ENCODE results near the gene SUPT3H. TPM values are rescaled to one million over a fixed set of nuclear protein-coding genes. Genes with fewer than 3 reads are reported as not detected.

SUPT3H gene
- total RNA-seq, 1 donor from 2014 or later, result 2.6 TPM

DNA sequence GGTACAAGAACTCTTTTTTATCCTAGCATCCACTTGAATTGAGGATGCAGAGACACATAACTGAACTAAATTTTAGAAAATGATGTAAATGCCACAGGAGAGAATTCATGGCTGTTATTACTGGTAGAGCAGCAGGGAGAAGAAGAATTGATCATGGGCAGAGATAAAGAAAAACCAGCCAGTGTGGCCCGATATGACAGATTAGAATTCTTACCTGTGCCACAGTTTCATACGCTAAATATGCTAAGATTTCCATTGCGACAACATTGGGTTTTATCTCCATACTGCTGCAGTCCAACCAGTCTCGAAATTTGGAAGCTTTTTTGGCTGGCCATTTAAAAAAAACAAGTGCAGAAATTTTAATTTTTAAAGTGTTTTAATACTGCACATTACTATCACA lies 423.5 kb downstream of the SUPT3H start:
- Histone ChIP-seq H3K36me3 (peaks cover 34% of the 10 kb centered on the region), H3K9me3 (replicated peaks) (peaks cover 22% of the 10 kb centered on the region), H3K27ac (replicated peaks) (no peak overlapping the region), H3K27me3 (ENCODE audit: low read depth) (no peaks in the 10 kb centered on the region), H3K4me1 (no peaks in the 10 kb centered on the region), H3K4me3 (no peak overlapping the region)
- intact Hi-C loops (cut with micrococcal nuclease), result no loop called here
- DNase-seq, result no peak
- TF ChIP-seq CTCF (IDR thresholded peaks at IDR 0.05; ENCODE audit: borderline replicate concordance), result no peak

- no peaks in the 10 kb centered on the region for H3K4me1 ChIP-seq
- no peak overlapping the region for H3K27ac ChIP-seq (replicated peaks)
- H3K27me3 ChIP-seq (ENCODE audit: low read depth), result no peaks in the 10 kb centered on the region
- no peak overlapping the region for H3K4me3 ChIP-seq
- no peak for TF ChIP-seq CTCF (IDR thresholded peaks at IDR 0.05; ENCODE audit: borderline replicate concordance)
- intact Hi-C loops (cut with micrococcal nuclease), result no loop called here
- H3K36me3 ChIP-seq, result peaks cover 35% of the 10 kb centered on the region
- peaks cover 44% of the 10 kb centered on the region for H3K9me3 ChIP-seq (replicated peaks)
- no peak for DNase-seq
Observed at GRCh38 chr6:44951253-44951747, 426.4 kb downstream of the SUPT3H start.

DNA sequence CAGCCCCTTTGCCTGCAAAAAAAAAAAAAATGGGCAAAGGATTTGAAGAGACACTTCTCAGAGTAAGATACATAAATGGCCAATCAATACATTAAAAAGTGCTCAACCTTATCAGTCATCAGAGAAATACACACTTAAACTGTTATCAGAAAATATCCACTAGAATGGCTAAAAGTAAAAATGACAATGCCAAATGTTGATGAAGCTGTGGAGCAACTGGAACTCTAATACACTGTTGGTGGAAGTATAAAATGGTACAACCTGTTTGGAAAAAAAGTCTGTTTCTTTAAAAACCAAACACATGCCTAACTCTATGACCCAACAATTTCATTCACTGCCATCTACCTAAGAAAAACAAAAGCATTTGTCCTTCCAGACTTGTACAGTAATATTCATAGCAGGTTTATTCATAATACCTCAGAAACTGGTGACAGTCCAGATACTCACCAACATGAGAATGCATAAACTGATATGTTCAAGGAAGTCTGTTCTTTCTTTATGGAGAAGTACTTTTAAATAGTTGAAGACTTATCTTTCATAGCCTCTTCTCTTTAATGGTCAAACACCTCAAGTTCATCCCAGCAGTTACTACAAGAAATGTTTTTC lies 428.0 kb downstream of the SUPT3H start:
- intact Hi-C loops (cut with micrococcal nuclease), result no loop called here
- TF ChIP-seq CTCF (IDR thresholded peaks at IDR 0.05; ENCODE audit: borderline replicate concordance), result no peak
- no peaks in the 10 kb centered on the region for H3K27me3 ChIP-seq (ENCODE audit: low read depth)
- H3K9me3 ChIP-seq (replicated peaks), result peaks cover 57% of the 10 kb centered on the region
- peaks cover 39% of the 10 kb centered on the region for H3K36me3 ChIP-seq
- no peaks in the 10 kb centered on the region for H3K4me1 ChIP-seq
- DNase-seq, result no peak
- no peak overlapping the region for H3K4me3 ChIP-seq
- H3K27ac ChIP-seq (replicated peaks), result no peak overlapping the region

DNA sequence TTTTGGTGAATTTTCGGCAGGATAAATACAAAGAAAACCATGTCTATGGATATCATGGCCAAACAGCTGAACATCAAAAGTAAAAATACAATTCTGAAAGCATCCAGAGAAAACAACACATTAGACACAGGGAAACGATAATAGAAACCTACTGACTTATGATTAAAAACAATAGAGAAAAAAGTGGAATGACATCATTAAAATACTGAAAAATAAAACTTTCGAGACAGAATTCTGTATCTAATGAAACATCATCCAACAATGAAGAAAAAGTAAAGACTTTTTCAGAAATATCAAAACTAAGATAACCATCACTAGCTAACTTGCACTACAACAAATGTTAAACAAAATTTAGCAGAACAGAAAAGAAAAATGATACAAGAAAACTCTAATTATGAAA lies 434.2 kb downstream of the SUPT3H start:
- Histone ChIP-seq H3K4me3 (no peak overlapping the region), H3K27me3 (ENCODE audit: low read depth) (no peaks in the 10 kb centered on the region), H3K4me1 (no peaks in the 10 kb centered on the region), H3K9me3 (replicated peaks) (peaks cover 29% of the 10 kb centered on the region), H3K27ac (replicated peaks) (no peak overlapping the region), H3K36me3 (peaks cover 4% of the 10 kb centered on the region)
- intact Hi-C loops (cut with micrococcal nuclease), result no loop called here
- DNase-seq, result no peak
- no peak for TF ChIP-seq CTCF (IDR thresholded peaks at IDR 0.05; ENCODE audit: borderline replicate concordance)

GRCh38 chr6:44942798-44943197 lies 434.9 kb downstream of the SUPT3H start:
- no peak for TF ChIP-seq CTCF (IDR thresholded peaks at IDR 0.05; ENCODE audit: borderline replicate concordance)
- Histone ChIP-seq H3K27me3 (ENCODE audit: low read depth) (no peaks in the 10 kb centered on the region), H3K27ac (replicated peaks) (no peak overlapping the region), H3K9me3 (replicated peaks) (peaks cover 28% of the 10 kb centered on the region), H3K4me1 (no peaks in the 10 kb centered on the region), H3K4me3 (no peak overlapping the region), H3K36me3 (peaks cover 4% of the 10 kb centered on the region)
- DNase-seq, result no peak
- intact Hi-C loops (cut with micrococcal nuclease), result no loop called here
